BLaER1 (cell line): Measurements from ENCODE around the gene MAPT.

Source experiments
- H3K27ac ChIP-seq: shearing (Covaris generic); formaldehyde crosslinking; 2 replicates; pipeline ENCODE4 v1.8.1; 2022
- H3K27me3 ChIP-seq: shearing (Covaris generic); formaldehyde crosslinking; 2 replicates; pipeline ENCODE4 v1.8.1; 2022
- H3K36me3 ChIP-seq: shearing (Covaris generic); formaldehyde crosslinking; 2 replicates; pipeline ENCODE4 v1.8.1; 2022
- H3K4me1 ChIP-seq: shearing (Covaris generic); formaldehyde crosslinking; 2 replicates; pipeline ENCODE4 v1.8.1; 2022
- H3K4me2 ChIP-seq: shearing (Covaris generic); formaldehyde crosslinking; 2 replicates; pipeline ENCODE4 v1.8.1; 2022
- H3K4me3 ChIP-seq: shearing (Covaris generic); formaldehyde crosslinking; 2 replicates; pipeline ENCODE4 v1.8.1; 2022
- H3K9ac ChIP-seq: shearing (Covaris generic); formaldehyde crosslinking; 2 replicates; pipeline ENCODE4 v1.8.1; 2022
- H3K9me3 ChIP-seq: shearing (Covaris generic); formaldehyde crosslinking; 2 replicates; pipeline ENCODE4 v1.8.1; 2022
- H4K20me1 ChIP-seq: shearing (Covaris generic); formaldehyde crosslinking; 2 replicates; pipeline ENCODE4 v1.8.1; 2022
- Cebpa-rat ChIP-seq: shearing (Covaris generic); IDR thresholded peaks from 2 replicates; pipeline ENCODE4 v1.8.1; 2022

Gene MAPT

DNA sequence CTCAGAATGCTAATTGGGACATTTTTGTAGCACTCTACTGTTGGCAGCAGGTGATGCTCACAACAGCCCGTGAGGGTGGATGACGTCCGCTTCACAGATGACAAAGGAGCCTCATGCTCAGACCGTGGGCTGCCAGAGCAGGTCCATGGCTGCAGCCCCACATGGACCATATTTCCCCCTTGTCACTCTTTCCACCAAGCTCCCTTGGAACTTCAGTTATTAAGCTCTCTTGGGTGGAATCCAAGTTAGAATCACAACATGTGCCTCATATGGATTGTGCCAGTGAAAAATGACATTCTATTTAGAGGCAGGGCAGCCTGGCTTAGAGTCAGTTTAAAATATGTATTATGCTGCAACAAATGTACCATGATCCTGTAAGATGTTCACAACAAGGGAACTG lies 71.5 kb downstream of the MAPT start:
- Histone ChIP-seq H3K9me3 (no peaks in the 10 kb centered on the region), H4K20me1 (no peaks in the 10 kb centered on the region), H3K9ac (no peak overlapping the region), H3K36me3 (no peaks in the 10 kb centered on the region), H3K27ac (no peak overlapping the region), H3K4me3 (no peak overlapping the region), H3K27me3 (no peaks in the 10 kb centered on the region), H3K4me2 (no peak overlapping the region), H3K4me1 (no peaks in the 10 kb centered on the region)
- no peak for TF ChIP-seq Cebpa-rat

- H3K9me3 ChIP-seq: peaks cover 4% of the 10 kb centered on the region
- TF ChIP-seq Cebpa-rat: no peak
- H3K4me2 ChIP-seq: no peak overlapping the region
- no peaks in the 10 kb centered on the region for H3K36me3 ChIP-seq
- H3K9ac ChIP-seq: no peak overlapping the region
- H3K27me3 ChIP-seq: no peaks in the 10 kb centered on the region
- H3K4me1 ChIP-seq: peaks cover 1% of the 10 kb centered on the region; the same call in 1 of the 2 replicates
- no peak overlapping the region for H3K4me3 ChIP-seq
- H3K27ac ChIP-seq: no peak overlapping the region
- no peaks in the 10 kb centered on the region for H4K20me1 ChIP-seq
These were observed 72.4 kb downstream of the MAPT start for GRCh38 chr17:45966606-45967280.

- Histone ChIP-seq H3K27ac (no peak overlapping the region), H3K4me1 (peaks cover 7% of the 10 kb centered on the region), H4K20me1 (no peaks in the 10 kb centered on the region), H3K9ac (no peak overlapping the region), H3K9me3 (peaks cover 11% of the 10 kb centered on the region), H3K4me2 (no peak overlapping the region), H3K27me3 (no peaks in the 10 kb centered on the region), H3K36me3 (no peaks in the 10 kb centered on the region), H3K4me3 (no peak overlapping the region)
- TF ChIP-seq Cebpa-rat: no peak
These were observed 73.0 kb downstream of the MAPT start for GRCh38 chr17:45967378-45967777.

GRCh38 chr17:45968732-45969131 lies 74.4 kb downstream of the MAPT start:
- H4K20me1 ChIP-seq: no peaks in the 10 kb centered on the region
- no peak overlapping the region for H3K4me2 ChIP-seq
- H3K9me3 ChIP-seq: peaks cover 12% of the 10 kb centered on the region
- no peak overlapping the region for H3K4me3 ChIP-seq
- no peak for TF ChIP-seq Cebpa-rat
- no peaks in the 10 kb centered on the region for H3K36me3 ChIP-seq
- H3K9ac ChIP-seq: no peak overlapping the region
- H3K27me3 ChIP-seq: no peaks in the 10 kb centered on the region
- no peak overlapping the region for H3K27ac ChIP-seq
- H3K4me1 ChIP-seq: peaks cover 21% of the 10 kb centered on the region

DNA sequence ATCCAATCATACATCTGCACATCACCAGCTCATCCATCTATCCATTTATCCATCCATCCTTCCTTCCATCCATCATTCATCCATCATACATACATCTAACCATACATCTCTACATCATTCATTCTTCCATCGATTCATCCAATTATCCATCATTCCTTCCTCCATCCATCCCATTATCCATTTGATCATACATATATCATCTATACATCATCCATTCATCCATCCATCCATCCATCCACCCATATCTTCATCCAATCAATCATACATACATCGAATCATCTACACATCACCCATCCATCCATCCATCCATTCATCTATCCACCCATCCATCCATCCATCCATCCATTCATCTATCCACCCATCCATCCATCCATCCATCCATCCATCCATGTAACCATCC lies 75.4 kb downstream of the MAPT start:
- Histone ChIP-seq H3K4me1 (peaks cover 31% of the 10 kb centered on the region), H3K27me3 (no peaks in the 10 kb centered on the region), H3K4me3 (no peak overlapping the region), H3K9ac (no peak overlapping the region), H3K27ac (no peak overlapping the region), H4K20me1 (no peaks in the 10 kb centered on the region), H3K9me3 (peaks cover 12% of the 10 kb centered on the region), H3K36me3 (no peaks in the 10 kb centered on the region), H3K4me2 (no peak overlapping the region)
- TF ChIP-seq Cebpa-rat: no peak

DNA sequence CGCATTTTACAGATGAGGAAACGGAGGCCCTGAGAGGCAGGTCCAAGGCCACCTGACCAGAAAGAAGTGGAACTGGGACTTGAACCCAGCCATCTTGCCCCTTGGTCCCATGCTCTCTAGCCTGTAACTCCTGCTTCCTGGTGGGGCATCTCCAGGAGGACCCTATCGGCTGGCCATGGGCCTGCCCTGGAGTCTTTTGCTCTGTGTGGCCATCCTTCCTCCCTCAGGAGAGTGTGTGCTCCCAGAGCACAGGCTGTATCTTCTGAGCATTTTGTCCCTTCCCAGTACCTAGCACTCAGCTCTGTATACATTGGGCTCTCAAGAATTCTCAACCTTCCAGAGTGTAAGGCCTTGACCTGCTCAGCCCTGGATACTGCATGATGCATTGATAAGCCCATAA lies 76.3 kb downstream of the MAPT start:
- Histone ChIP-seq H3K9me3 (peaks cover 12% of the 10 kb centered on the region), H3K27ac (no peak overlapping the region), H3K4me3 (no peak overlapping the region), H3K27me3 (no peaks in the 10 kb centered on the region), H3K36me3 (no peaks in the 10 kb centered on the region), H4K20me1 (no peaks in the 10 kb centered on the region), H3K9ac (no peak overlapping the region), H3K4me1 (peaks cover 40% of the 10 kb centered on the region), H3K4me2 (no peak overlapping the region)
- no peak for TF ChIP-seq Cebpa-rat

DNA sequence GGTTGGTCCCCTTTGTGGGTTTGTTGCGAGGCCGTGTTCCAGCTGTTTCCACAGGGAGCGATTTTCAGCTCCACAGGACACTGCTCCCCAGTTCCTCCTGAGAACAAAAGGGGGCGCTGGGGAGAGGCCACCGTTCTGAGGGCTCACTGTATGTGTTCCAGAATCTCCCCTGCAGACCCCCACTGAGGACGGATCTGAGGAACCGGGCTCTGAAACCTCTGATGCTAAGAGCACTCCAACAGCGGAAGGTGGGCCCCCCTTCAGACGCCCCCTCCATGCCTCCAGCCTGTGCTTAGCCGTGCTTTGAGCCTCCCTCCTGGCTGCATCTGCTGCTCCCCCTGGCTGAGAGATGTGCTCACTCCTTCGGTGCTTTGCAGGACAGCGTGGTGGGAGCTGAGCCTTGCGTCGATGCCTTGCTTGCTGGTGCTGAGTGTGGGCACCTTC lies 77.4 kb downstream of the MAPT start:
- no peaks in the 10 kb centered on the region for H3K36me3 ChIP-seq
- H3K27me3 ChIP-seq: no peaks in the 10 kb centered on the region
- no peak overlapping the region for H3K9ac ChIP-seq
- no peak overlapping the region for H3K27ac ChIP-seq
- TF ChIP-seq Cebpa-rat: no peak
- peaks cover 51% of the 10 kb centered on the region for H3K4me1 ChIP-seq
- no peak overlapping the region for H3K4me2 ChIP-seq
- no peak overlapping the region for H3K4me3 ChIP-seq
- no peaks in the 10 kb centered on the region for H4K20me1 ChIP-seq
- H3K9me3 ChIP-seq: peaks cover 12% of the 10 kb centered on the region

GRCh38 chr17:45972531-45972930 lies 78.2 kb downstream of the MAPT start:
- Histone ChIP-seq H3K4me2 (peak overlapping the region; percentile 93), H3K27ac (no peak overlapping the region), H3K4me3 (no peak overlapping the region), H3K36me3 (no peaks in the 10 kb centered on the region), H4K20me1 (no peaks in the 10 kb centered on the region), H3K9ac (no peak overlapping the region; the same call in 1 of the 2 replicates), H3K27me3 (no peaks in the 10 kb centered on the region), H3K4me1 (peaks cover 59% of the 10 kb centered on the region), H3K9me3 (peaks cover 12% of the 10 kb centered on the region)
- no peak for TF ChIP-seq Cebpa-rat

- Histone ChIP-seq H3K27ac (peak overlapping the region; percentile 72), H3K9me3 (peaks cover 12% of the 10 kb centered on the region), H4K20me1 (no peaks in the 10 kb centered on the region), H3K4me1 (peaks cover 66% of the 10 kb centered on the region), H3K4me3 (no peak overlapping the region), H3K9ac (no peak overlapping the region; the same call in 1 of the 2 replicates), H3K27me3 (no peaks in the 10 kb centered on the region), H3K4me2 (peak overlapping the region; percentile 93), H3K36me3 (no peaks in the 10 kb centered on the region)
- no peak for TF ChIP-seq Cebpa-rat
These were observed 78.9 kb downstream of the MAPT start for GRCh38 chr17:45973099-45973780.
